HEK293 (cell line): Measurements from ENCODE around the gene PLCXD1.

Experiments used
- CTCF ChIA-PET: fragments of 350-600 bp; formaldehyde crosslinking; extraction: SDS; loops from one replicate; lab custom pipeline; 2021; ENCODE audit warnings: antibody characterized with exemption; lab: Yijun Ruan, JAX
- POLR2A ChIA-PET: fragments of 300-600 bp; formaldehyde crosslinking; extraction: SDS; loops from one replicate; lab custom pipeline; 2020; ENCODE audit warnings: antibody characterized with exemption, inconsistent platforms; lab: Yijun Ruan, JAX
- H3K27ac ChIP-seq: fragments of 200-500 bp; sonication (Bioruptor generic); 2 replicates; pipeline ENCODE4 v1.5.1; 2014; ENCODE audit warnings: low read depth, low read length, control low read depth, inconsistent platforms; ENCODE audit errors: extremely low read depth
- H3K36me3 ChIP-seq, 2 experiments: fragments of 200-500 bp in 1 of 2; sonication (Bioruptor generic) in 1 of 2; 1 replicate in 1 of 2; 2 replicates in 1 of 2; pipeline ENCODE4 v1.5.1; 2014 to 2017; ENCODE audit warnings: inconsistent platforms in 2 of 2, low read length in 2 of 2; ENCODE audit not compliant: control insufficient read depth in 2 of 2, insufficient read depth in 1 of 2
- H3K4me1 ChIP-seq: fragments of 200-500 bp; sonication (Bioruptor generic); 2 replicates; pipeline ENCODE4 v1.5.1; 2014; ENCODE audit warnings: mild to moderate bottlenecking, low read length, inconsistent platforms; ENCODE audit not compliant: control insufficient read depth, insufficient read depth
- H3K4me3 ChIP-seq: 2 replicates; pipeline ENCODE4 v1.5.1; 2011; ENCODE audit warnings: low read depth, mild to moderate bottlenecking, control low read depth, low read length, moderate library complexity
- H3K9me3 ChIP-seq: fragments of 200-500 bp; sonication (Bioruptor generic); 2 replicates; pipeline ENCODE4 v1.5.1; 2014; ENCODE audit warnings: low read depth, low read length, inconsistent platforms; ENCODE audit not compliant: control insufficient read depth, insufficient read depth
- CTCF ChIP-seq: fragments of 450-650 bp; formaldehyde crosslinking; IDR thresholded peaks from 2 replicates; pipeline ENCODE4 v1.5.1; 2016; ENCODE audit warnings: missing biosample characterization, missing genetic modification characterization
- HOXA7 ChIP-seq: sonication (generic); formaldehyde crosslinking; IDR thresholded peaks from 2 replicates; pipeline ENCODE4 v1.8.1; 2022; ENCODE audit warnings: missing genetic modification reagents, borderline replicate concordance
- SCRT2 ChIP-seq: fragments of 450-650 bp; formaldehyde crosslinking; IDR thresholded peaks from 2 replicates; pipeline ENCODE4 v1.5.1; 2016; ENCODE audit warnings: missing biosample characterization, missing genetic modification characterization
- ZBTB49 ChIP-seq: fragments of 450-650 bp; formaldehyde crosslinking; IDR thresholded peaks from 2 replicates; pipeline ENCODE4 v1.5.1; 2016; ENCODE audit warnings: missing biosample characterization, missing genetic modification characterization, low read depth
- ZFP37 ChIP-seq: fragments of 450-650 bp; formaldehyde crosslinking; IDR thresholded peaks from 2 replicates; pipeline ENCODE4 v1.5.1; 2016; ENCODE audit warnings: missing biosample characterization, missing genetic modification characterization
- ZNF140 ChIP-seq: fragments of 450-650 bp; formaldehyde crosslinking; IDR thresholded peaks from 2 replicates; pipeline ENCODE4 v1.5.1; 2016; ENCODE audit warnings: missing biosample characterization, missing genetic modification characterization
- ZNF2 ChIP-seq: fragments of 450-650 bp; formaldehyde crosslinking; IDR thresholded peaks from 2 replicates; pipeline ENCODE4 v1.5.1; 2016; ENCODE audit warnings: missing biosample characterization, missing genetic modification characterization
- ZNF221 ChIP-seq: fragments of 450-650 bp; formaldehyde crosslinking; IDR thresholded peaks from 2 replicates; pipeline ENCODE4 v1.5.1; 2017; ENCODE audit warnings: missing biosample characterization, missing genetic modification characterization, borderline replicate concordance
- ZNF341 ChIP-seq: fragments of 450-650 bp; formaldehyde crosslinking; IDR thresholded peaks from 2 replicates; pipeline ENCODE4; 2016; ENCODE audit warnings: low read depth, missing biosample characterization, missing genetic modification characterization
- ZNF514 ChIP-seq: fragments of 450-650 bp; formaldehyde crosslinking; IDR thresholded peaks from 2 replicates; pipeline ENCODE4 v1.5.1; 2016; ENCODE audit warnings: missing biosample characterization, missing genetic modification characterization
- ZNF600 ChIP-seq: fragments of 450-650 bp; formaldehyde crosslinking; IDR thresholded peaks from 2 replicates; pipeline ENCODE4 v1.5.1; 2016; ENCODE audit warnings: missing biosample characterization, missing genetic modification characterization
- ZNF626 ChIP-seq: fragments of 450-650 bp; sonication (Bioruptor Pico); formaldehyde crosslinking; IDR thresholded peaks from 2 replicates; pipeline ENCODE4 v1.5.1; 2018; ENCODE audit warnings: missing biosample characterization, missing genetic modification characterization, inconsistent platforms
- ZNF629 ChIP-seq: fragments of 450-650 bp; formaldehyde crosslinking; IDR thresholded peaks from 2 replicates; pipeline ENCODE4 v1.5.1; 2017; ENCODE audit warnings: missing biosample characterization, missing genetic modification characterization
- ZNF670 ChIP-seq: fragments of 450-650 bp; formaldehyde crosslinking; IDR thresholded peaks from 2 replicates; pipeline ENCODE4 v1.5.1; 2016; ENCODE audit warnings: missing biosample characterization, missing genetic modification characterization, low read depth
- ZNF677 ChIP-seq: fragments of 450-650 bp; IDR thresholded peaks from 2 replicates; pipeline ENCODE4 v1.5.0; 2018; ENCODE audit warnings: missing biosample characterization, mild to moderate bottlenecking, missing genetic modification characterization, moderate library complexity
- ZNF76 ChIP-seq: fragments of 450-650 bp; formaldehyde crosslinking; IDR thresholded peaks from 2 replicates; pipeline ENCODE4; 2016; ENCODE audit warnings: low read depth, missing biosample characterization, missing genetic modification characterization, borderline replicate concordance
- ZNF785 ChIP-seq: fragments of 450-650 bp; formaldehyde crosslinking; IDR thresholded peaks from 2 replicates; pipeline ENCODE4 v1.5.1; 2016; ENCODE audit warnings: missing biosample characterization, missing genetic modification characterization
- ZSCAN5A ChIP-seq: fragments of 450-650 bp; formaldehyde crosslinking; IDR thresholded peaks from 2 replicates; pipeline ENCODE4 v1.5.1; 2016; ENCODE audit warnings: missing biosample characterization, missing genetic modification characterization
- TF ChIP-seq, protein P1 (sequence below): fragments of 450-650 bp; formaldehyde crosslinking; IDR thresholded peaks from 2 replicates; pipeline ENCODE4 v1.5.1; 2016; ENCODE audit warnings: missing biosample characterization, missing genetic modification characterization

PLCXD1 gene

GRCh38 chrX:287670-288069 lies 6.5 kb downstream of the PLCXD1 start:
- Histone ChIP-seq H3K36me3 (peaks cover 56 to 77% of the 10 kb centered on the region in 2 experiments), H3K4me1 (no peaks in the 10 kb centered on the region), H3K9me3 (no peaks in the 10 kb centered on the region), H3K27ac (no peak overlapping the region)
- CTCF ChIA-PET, result no interaction called here
- TF ChIP-seq ZBTB49 (tag by site-specific recombination) (no peak), ZNF600 (tag by site-specific recombination) (no peak), ZNF341 (tag by site-specific recombination) (no peak), ZNF140 (tag by site-specific recombination) (no peak), ZNF221 (tag by site-specific recombination) (no peak), ZNF629 (tag by site-specific recombination) (no peak), CTCF (no peak), ZNF785 (tag by site-specific recombination) (no peak), ZNF76 (tag by site-specific recombination) (no peak), ZNF670 (tag by site-specific recombination) (no peak), ZNF677 (no peak), ZNF2 (tag by site-specific recombination) (no peak), ZFP37 (tag by site-specific recombination) (no peak)
- TF ChIP-seq, protein P1, sequence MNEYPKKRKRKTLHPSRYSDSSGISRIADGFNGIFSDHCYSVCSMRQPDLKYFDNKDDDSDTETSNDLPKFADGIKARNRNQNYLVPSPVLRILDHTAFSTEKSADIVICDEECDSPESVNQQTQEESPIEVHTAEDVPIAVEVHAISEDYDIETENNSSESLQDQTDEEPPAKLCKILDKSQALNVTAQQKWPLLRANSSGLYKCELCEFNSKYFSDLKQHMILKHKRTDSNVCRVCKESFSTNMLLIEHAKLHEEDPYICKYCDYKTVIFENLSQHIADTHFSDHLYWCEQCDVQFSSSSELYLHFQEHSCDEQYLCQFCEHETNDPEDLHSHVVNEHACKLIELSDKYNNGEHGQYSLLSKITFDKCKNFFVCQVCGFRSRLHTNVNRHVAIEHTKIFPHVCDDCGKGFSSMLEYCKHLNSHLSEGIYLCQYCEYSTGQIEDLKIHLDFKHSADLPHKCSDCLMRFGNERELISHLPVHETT (tag by site-specific recombination), result no peak
- TF ChIP-seq, all 188 proteins: peak for 0
- POLR2A ChIA-PET, result no interaction called here
- H3K4me3 ChIP-seq, result no peak overlapping the region

- ChIA-PET POLR2A (no interaction called here), CTCF (no interaction called here)
Measured at GRCh38 chrX:288561-288991, 7.4 kb downstream of the PLCXD1 start.

More at GRCh38 chrX:288561-288991, 7.4 kb downstream of the PLCXD1 start:
- H3K36me3 ChIP-seq, result peaks cover 65 to 86% of the 10 kb centered on the region in 2 experiments
- no peak overlapping the region for H3K4me3 ChIP-seq
- H3K9me3 ChIP-seq, result no peaks in the 10 kb centered on the region
- H3K27ac ChIP-seq, result no peak overlapping the region
- H3K4me1 ChIP-seq, result no peaks in the 10 kb centered on the region
- no peak for TF ChIP-seq ZFP37 (tag by site-specific recombination)
- TF ChIP-seq ZSCAN5A (tag by site-specific recombination), result no peak
- no peak for TF ChIP-seq SCRT2 (tag by site-specific recombination)
- TF ChIP-seq HOXA7 (CRISPR knock-in tag), result no peak
- no peak for TF ChIP-seq ZNF514 (tag by site-specific recombination)
- no peak for TF ChIP-seq ZNF140 (tag by site-specific recombination)
- no peak for TF ChIP-seq ZNF626 (tag by site-specific recombination)
